IMR-90 (cell line): Measurements from ENCODE around the gene PCYOX1L. TPM values are rescaled to one million over a fixed set of nuclear protein-coding genes. Genes with fewer than 3 reads are reported as not detected.

Experiments
- ATAC-seq: fragments of 200-7000 bp; cut with Tn5 transposase; 2 replicates; pipeline ENCODE4 v1.9.1; 2020; ENCODE audit warnings: low read depth, mild to moderate bottlenecking, moderate library complexity
- BruUV-seq: library from RNA; stranded (reverse); fragments of 400-500 nt; replicated peaks from 2 replicates; lab custom pipeline; 2021; lab: Mats Ljungman, UMichigan
- CTCF ChIA-PET: fragments of 300-600 bp; formaldehyde crosslinking; extraction: SDS; loops from one replicate; lab custom pipeline; 2021; ENCODE audit warnings: antibody characterized with exemption; lab: Yijun Ruan, JAX
- POLR2A ChIA-PET: fragments of 300-600 bp; sonication (Branson Sonifier 250); formaldehyde crosslinking; loops from one replicate; lab custom pipeline; 2022; ENCODE audit warnings: antibody characterized with exemption; ENCODE audit not compliant: unreplicated experiment; lab: Charles Lee
- DNase-seq: peaks from one replicate; pipeline ENCODE4 v3.0.0; 2013
- H2AFZ ChIP-seq: replicated peaks from 2 replicates; pipeline ENCODE3; 2013; ENCODE audit warnings: low read length, mild to moderate bottlenecking; ENCODE audit not compliant: poor library complexity
- H2AK5ac ChIP-seq: 2 replicates; pipeline ENCODE4 v1.6.1; 2013; ENCODE audit warnings: low read depth, low read length, inconsistent platforms
- H2AK9ac ChIP-seq: replicated peaks from 2 replicates; pipeline ENCODE3; 2013; ENCODE audit warnings: mild to moderate bottlenecking, low read depth, low read length, moderate library complexity; ENCODE audit not compliant: poor library complexity
- H2BK120ac ChIP-seq: 2 replicates; pipeline ENCODE4 v1.6.1; 2013; ENCODE audit warnings: low read depth, low read length, inconsistent platforms
- H2BK15ac ChIP-seq: 3 replicates; pipeline ENCODE4 v1.6.1; 2013; ENCODE audit warnings: low read depth, low read length, inconsistent platforms
- H2BK20ac ChIP-seq: 2 replicates; pipeline ENCODE4 v1.6.1; 2013; ENCODE audit warnings: low read depth, mild to moderate bottlenecking, inconsistent platforms, low read length, moderate library complexity
- H2BK5ac ChIP-seq: 2 replicates; pipeline ENCODE4 v1.6.1; 2013; ENCODE audit warnings: mild to moderate bottlenecking, low read depth, low read length, inconsistent platforms; ENCODE audit not compliant: poor library complexity, severe bottlenecking
- H3K14ac ChIP-seq: replicated peaks from 2 replicates; pipeline ENCODE4 v1.6.1; 2013; ENCODE audit warnings: low read depth, low read length, inconsistent platforms
- H3K18ac ChIP-seq: 2 replicates; pipeline ENCODE4 v1.6.1; 2013; ENCODE audit warnings: low read depth, low read length, control low read depth
- H3K23ac ChIP-seq: 2 replicates; pipeline ENCODE4 v1.6.1; 2013; ENCODE audit warnings: low read depth, low read length, inconsistent platforms
- H3K27ac ChIP-seq: 2 replicates; pipeline ENCODE4 v1.5.1; 2013; ENCODE audit warnings: mild to moderate bottlenecking, control low read depth, low read length; ENCODE audit not compliant: insufficient read depth
- H3K27me3 ChIP-seq: 2 replicates; pipeline ENCODE4 v1.6.1; 2013; ENCODE audit warnings: low read length; ENCODE audit not compliant: control insufficient read depth, insufficient read depth
- H3K36me3 ChIP-seq: 2 replicates; pipeline ENCODE4 v1.6.1; 2013; ENCODE audit warnings: low read length, mixed read lengths; ENCODE audit not compliant: control insufficient read depth, insufficient read depth
- H3K4ac ChIP-seq: 2 replicates; pipeline ENCODE4 v1.6.1; 2013; ENCODE audit warnings: low read depth, low read length, inconsistent platforms
- H3K4me1 ChIP-seq: 2 replicates; pipeline ENCODE4 v1.6.1; 2013; ENCODE audit warnings: low read length, mixed read lengths; ENCODE audit not compliant: control insufficient read depth, insufficient read depth
- H3K4me2 ChIP-seq: 2 replicates; pipeline ENCODE4 v1.6.1; 2013; ENCODE audit warnings: low read depth, mild to moderate bottlenecking, control low read depth, low read length, moderate library complexity
- H3K4me3 ChIP-seq: 2 replicates; pipeline ENCODE4 v1.5.1; 2013; ENCODE audit warnings: low read depth, mild to moderate bottlenecking, control low read depth, low read length, moderate library complexity; ENCODE audit not compliant: insufficient read depth
- H3K56ac ChIP-seq: 2 replicates; pipeline ENCODE4 v1.6.1; 2013; ENCODE audit warnings: low read length, inconsistent platforms; ENCODE audit not compliant: insufficient read depth; ENCODE audit errors: extremely low read depth
- H3K79me1 ChIP-seq, 2 experiments: 2 replicates each; pipeline ENCODE4 v1.6.1; 2013; ENCODE audit warnings: low read length in 2 of 2, inconsistent platforms in 1 of 2, low read depth in 1 of 2
- H3K9ac ChIP-seq: 2 replicates; pipeline ENCODE4 v1.6.1; 2013; ENCODE audit warnings: low read depth, low read length, control low read depth
- H3K9me1 ChIP-seq: 2 replicates; pipeline ENCODE4 v1.6.1; 2013; ENCODE audit warnings: low read length, inconsistent platforms; ENCODE audit not compliant: insufficient read depth
- H3K9me3 ChIP-seq: 2 replicates; pipeline ENCODE4 v1.6.1; 2013; ENCODE audit warnings: low read length; ENCODE audit not compliant: control insufficient read depth, insufficient read depth
- H4K20me1 ChIP-seq: 2 replicates; pipeline ENCODE4 v1.6.1; 2013; ENCODE audit warnings: low read length, inconsistent platforms; ENCODE audit not compliant: insufficient read depth
- H4K5ac ChIP-seq: 2 replicates; pipeline ENCODE4 v1.6.1; 2013; ENCODE audit warnings: mild to moderate bottlenecking, low read depth, low read length, control low read depth
- H4K8ac ChIP-seq, 2 experiments: 2 replicates each; pipeline ENCODE4 v1.6.1; 2013; ENCODE audit warnings: low read depth in 2 of 2, low read length in 2 of 2, control low read depth in 1 of 2, inconsistent platforms in 1 of 2
- H4K91ac ChIP-seq: 2 replicates; pipeline ENCODE4 v1.6.1; 2013; ENCODE audit warnings: low read depth, low read length, inconsistent platforms; ENCODE audit not compliant: insufficient read depth
- BHLHE40 ChIP-seq: fragments of 150-350 bp; IDR thresholded peaks from 2 replicates; pipeline ENCODE4 v1.6.1; 2016; ENCODE audit warnings: mild to moderate bottlenecking, low read depth, low read length
- CEBPB ChIP-seq: IDR thresholded peaks from 2 replicates; pipeline ENCODE4 v1.6.1; 2012; ENCODE audit warnings: low read depth, low read length, improper control_type of control experiment
- CHD1 ChIP-seq: IDR thresholded peaks from 2 replicates; pipeline ENCODE4 v1.6.1; 2012; ENCODE audit warnings: low read depth, low read length, improper control_type of control experiment
- MAFK ChIP-seq: IDR thresholded peaks from 2 replicates; pipeline ENCODE4 v1.6.1; 2012; ENCODE audit warnings: low read depth, low read length, improper control_type of control experiment
- MAZ ChIP-seq: IDR thresholded peaks from 2 replicates; pipeline ENCODE4 v1.6.1; 2012; ENCODE audit warnings: low read depth, mild to moderate bottlenecking, low read length, improper control_type of control experiment, moderate library complexity, borderline replicate concordance
- NFE2L2 ChIP-seq: fragments of 150-350 bp; IDR thresholded peaks from 2 replicates; pipeline ENCODE4 v1.6.1; 2016; ENCODE audit warnings: low read depth, mild to moderate bottlenecking, low read length
- POLR2A ChIP-seq: IDR thresholded peaks from 2 replicates; pipeline ENCODE4 v1.6.1; 2012; ENCODE audit warnings: mild to moderate bottlenecking, low read depth, low read length
- RAD21 ChIP-seq: IDR thresholded peaks from 2 replicates; pipeline ENCODE4 v1.6.1; 2012; ENCODE audit warnings: low read length, improper control_type of control experiment
- WGBS, 2 experiments: methylation state at CpG; one replicate each; pipeline versions ENCODE4 v1.1.5 to v1.1.7; 2013; ENCODE audit warnings: missing lambda C conversion rate in 2 of 2; ENCODE audit not compliant: insufficient read length in 1 of 2; ENCODE audit errors: extremely low coverage in 2 of 2; 5-methylcytosine and 5-hydroxymethylcytosine counted together
- dilution Hi-C: fragments of 300-500 bp; cut with HindIII; formaldehyde crosslinking; loops from one replicate; pipeline ENCODE4 v1.14.3; 2018; ENCODE audit warnings: low sequenced_read_pairs; ENCODE audit not compliant: unreplicated experiment
- in situ Hi-C: fragments of 300-500 bp; cut with MboI; formaldehyde crosslinking; loops from 3 replicates; pipeline ENCODE4 v1.14.3; 2019; ENCODE audit warnings: low sequenced_read_pairs, inconsistent platforms, mixed read lengths
- intact Hi-C: fragments of 100-400 bp; cut with micrococcal nuclease; formaldehyde crosslinking; loops from 2 replicates; pipeline ENCODE4 v1.10.0; 2022
- polyA plus RNA-seq, 3 experiments: library from polyadenylated mRNA; depleted of rRNA; stranded (reverse); fragments of >200 nt; gene quantifications; 2 replicates each; pipeline ENCODE4 v1.2.3, GENCODE V29; 2012; ENCODE audit warnings: low replicate concordance in 1 of 3
- total RNA-seq: library from RNA; depleted of rRNA; stranded (reverse); fragments of >200 nt; gene quantifications from 2 replicates; pipeline ENCODE4 v1.2.3, GENCODE V29; 2012
- TF ChIP-seq, protein P1 (sequence below): fragments of 150-350 bp; IDR thresholded peaks from 2 replicates; pipeline ENCODE4 v1.6.1; 2017; ENCODE audit warnings: mild to moderate bottlenecking, antibody characterized with exemption, low read length, low read depth
- TF ChIP-seq, protein P2 (sequence below): fragments of 150-350 bp; IDR thresholded peaks from 2 replicates; pipeline ENCODE4 v1.6.1; 2016; ENCODE audit warnings: low read depth, mild to moderate bottlenecking, low read length, moderate library complexity, borderline replicate concordance

The PCYOX1L gene
- total and polyA plus RNA-seq, 2 of the 4 experiments (the other 2 are of a cell fraction), result 7.0 to 14.3 TPM

DNA sequence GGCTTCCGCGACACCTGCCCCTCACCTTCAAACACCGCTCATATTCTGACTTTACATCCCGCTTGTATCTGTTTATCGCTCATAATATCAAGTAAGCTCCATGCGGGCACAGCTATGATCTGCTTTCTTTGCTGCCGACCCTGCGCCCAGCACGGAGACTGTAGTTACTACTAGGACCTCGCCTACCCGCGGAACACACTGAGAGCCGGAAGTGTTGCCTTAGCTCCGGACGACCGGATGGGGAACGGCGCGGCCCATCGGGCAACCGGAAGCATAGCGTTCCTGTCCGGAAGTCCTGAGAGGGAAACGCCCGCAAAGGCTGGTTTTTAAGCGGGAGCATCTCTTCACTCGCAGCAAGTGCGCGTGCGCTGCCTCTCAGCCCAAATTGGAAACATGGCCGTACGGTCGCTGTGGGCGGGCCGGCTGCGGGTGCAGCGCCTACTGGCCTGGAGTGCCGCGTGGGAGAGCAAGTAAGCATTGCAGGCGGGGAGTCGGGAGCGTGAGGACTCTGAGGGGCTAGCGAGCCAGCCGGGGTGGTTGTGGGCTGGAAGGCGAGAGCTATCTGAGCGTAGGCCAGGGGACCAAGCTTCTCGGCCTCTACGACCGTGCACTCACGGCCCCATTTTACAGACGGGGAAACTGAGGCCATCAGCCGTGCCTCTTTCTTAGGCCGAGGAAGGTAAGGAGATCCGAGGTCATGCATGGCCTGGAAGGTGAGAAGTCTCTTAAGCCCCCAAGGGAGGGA, 12.5 kb upstream of the PCYOX1L start, which contains the start of gene GRPEL2 (continued):
- TF ChIP-seq, protein P1, sequence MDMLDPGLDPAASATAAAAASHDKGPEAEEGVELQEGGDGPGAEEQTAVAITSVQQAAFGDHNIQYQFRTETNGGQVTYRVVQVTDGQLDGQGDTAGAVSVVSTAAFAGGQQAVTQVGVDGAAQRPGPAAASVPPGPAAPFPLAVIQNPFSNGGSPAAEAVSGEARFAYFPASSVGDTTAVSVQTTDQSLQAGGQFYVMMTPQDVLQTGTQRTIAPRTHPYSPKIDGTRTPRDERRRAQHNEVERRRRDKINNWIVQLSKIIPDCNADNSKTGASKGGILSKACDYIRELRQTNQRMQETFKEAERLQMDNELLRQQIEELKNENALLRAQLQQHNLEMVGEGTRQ, result peak; percentile 29
- TF ChIP-seq NFE2L2, result no peak

DNA sequence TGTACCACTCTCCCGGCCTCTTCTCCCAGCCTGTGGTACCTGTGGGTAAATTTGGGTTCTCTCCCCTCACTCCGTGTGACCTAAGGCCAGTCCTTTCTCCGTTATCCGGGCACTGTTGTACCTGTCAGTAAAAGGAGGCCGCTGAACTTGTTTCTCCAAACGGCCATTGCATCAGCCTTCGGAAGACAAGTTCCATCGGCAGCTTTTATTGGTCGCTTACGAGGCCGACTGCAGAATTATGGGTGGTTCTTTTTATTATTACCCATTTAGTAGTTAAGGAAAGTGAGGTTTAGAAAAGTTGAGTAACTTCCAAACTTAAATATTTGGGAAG, 12.0 kb upstream of the PCYOX1L start:
- Histone ChIP-seq H3K36me3 (peaks cover 19% of the 10 kb centered on the region), H3K79me1 (peaks cover 27 to 37% of the 10 kb centered on the region in 2 experiments), H2BK120ac (peak overlapping the region; percentile 49), H4K5ac (peak overlapping the region; percentile 61), H3K27me3 (no peaks in the 10 kb centered on the region), H2AK9ac (peak overlapping the region; percentile 96), H3K4me3 (peak overlapping the region; percentile 75), H3K9ac (peak overlapping the region; percentile 81), H4K91ac (peak overlapping the region; percentile 95), H2BK15ac (peak overlapping the region; percentile 71; the same call in 2 of the 3 replicates), H3K23ac (peak overlapping the region; percentile 93), H2BK20ac (no peak overlapping the region), H3K4ac (peak overlapping the region; percentile 96), H3K4me2 (peak overlapping the region; percentile 89), H2BK5ac (peak overlapping the region; percentile 62), H3K14ac (peak overlapping the region; percentile 96), H3K9me1 (peaks cover 3% of the 10 kb centered on the region; the same call in 1 of the 2 replicates), H3K56ac (peak overlapping the region; percentile 94), H2AFZ (peak overlapping the region; percentile 96), H3K4me1 (peaks cover 2% of the 10 kb centered on the region; the same call in 1 of the 2 replicates), H3K18ac (peak overlapping the region; percentile 54), H3K27ac (peak overlapping the region; percentile 65), H3K9me3 (no peaks in the 10 kb centered on the region), H2AK5ac (peak overlapping the region; percentile 98), H4K20me1 (peaks cover 5% of the 10 kb centered on the region; the same call in 1 of the 2 replicates), H4K8ac (peak overlapping the region; percentile 92 to 95)
- no CpG with 5 or more reads among the region's 11 CpGs for WGBS, 2 experiments
- BruUV-seq, result no TSS peak
- no peak for TF ChIP-seq MAFK
- TF ChIP-seq, protein P2, sequence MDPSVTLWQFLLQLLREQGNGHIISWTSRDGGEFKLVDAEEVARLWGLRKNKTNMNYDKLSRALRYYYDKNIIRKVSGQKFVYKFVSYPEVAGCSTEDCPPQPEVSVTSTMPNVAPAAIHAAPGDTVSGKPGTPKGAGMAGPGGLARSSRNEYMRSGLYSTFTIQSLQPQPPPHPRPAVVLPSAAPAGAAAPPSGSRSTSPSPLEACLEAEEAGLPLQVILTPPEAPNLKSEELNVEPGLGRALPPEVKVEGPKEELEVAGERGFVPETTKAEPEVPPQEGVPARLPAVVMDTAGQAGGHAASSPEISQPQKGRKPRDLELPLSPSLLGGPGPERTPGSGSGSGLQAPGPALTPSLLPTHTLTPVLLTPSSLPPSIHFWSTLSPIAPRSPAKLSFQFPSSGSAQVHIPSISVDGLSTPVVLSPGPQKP, result no peak
- no peak for TF ChIP-seq POLR2A
- no peak for TF ChIP-seq CHD1
- TF ChIP-seq CEBPB, result peak; percentile 64
- no peak for TF ChIP-seq RAD21
- no peak for TF ChIP-seq BHLHE40
- TF ChIP-seq MAZ, result no peak
- DNase-seq (peak; percentile 50), ATAC-seq (peak; percentile 4)
- dilution Hi-C loops, result no loop called here
- intact Hi-C loops, result loop anchor here (1.0 to 5.0 kb wide), 3 partner anchors 26 to 204 kb away; partner anchors contain the start of gene ABLIM3
- in situ Hi-C loops, result no loop called here
- ChIA-PET CTCF (interaction anchor here (0.7 kb wide), 1 partner anchor 612 kb away, joined by 3 read pairs; no protein-coding TSS in a partner anchor), POLR2A (interaction anchor here (0.6 to 1.3 kb wide), 2 partner anchors 25 to 228 kb away, joined by 5 to 8 read pairs; no protein-coding TSS in a partner anchor)
